OCI-LY1 (cell line): ENCODE data around the gene BCORL1.

Experiments used
- CTCF ChIP-seq: fragments of 200-600 bp; sonication (generic), shearing (Covaris generic); IDR thresholded peaks from 2 replicates; pipeline ENCODE4 v1.5.1; 2017; ENCODE audit warnings: mild to moderate bottlenecking, antibody characterized with exemption, low read length, moderate library complexity, mixed read lengths
- EZH2 ChIP-seq: fragments of 200-600 bp; sonication (generic), shearing (Covaris generic); IDR thresholded peaks from 2 replicates; pipeline ENCODE4 v1.8.0; 2017; ENCODE audit warnings: borderline replicate concordance, mixed run types, mild to moderate bottlenecking, antibody characterized with exemption, low read length, moderate library complexity, mixed read lengths

DNA sequence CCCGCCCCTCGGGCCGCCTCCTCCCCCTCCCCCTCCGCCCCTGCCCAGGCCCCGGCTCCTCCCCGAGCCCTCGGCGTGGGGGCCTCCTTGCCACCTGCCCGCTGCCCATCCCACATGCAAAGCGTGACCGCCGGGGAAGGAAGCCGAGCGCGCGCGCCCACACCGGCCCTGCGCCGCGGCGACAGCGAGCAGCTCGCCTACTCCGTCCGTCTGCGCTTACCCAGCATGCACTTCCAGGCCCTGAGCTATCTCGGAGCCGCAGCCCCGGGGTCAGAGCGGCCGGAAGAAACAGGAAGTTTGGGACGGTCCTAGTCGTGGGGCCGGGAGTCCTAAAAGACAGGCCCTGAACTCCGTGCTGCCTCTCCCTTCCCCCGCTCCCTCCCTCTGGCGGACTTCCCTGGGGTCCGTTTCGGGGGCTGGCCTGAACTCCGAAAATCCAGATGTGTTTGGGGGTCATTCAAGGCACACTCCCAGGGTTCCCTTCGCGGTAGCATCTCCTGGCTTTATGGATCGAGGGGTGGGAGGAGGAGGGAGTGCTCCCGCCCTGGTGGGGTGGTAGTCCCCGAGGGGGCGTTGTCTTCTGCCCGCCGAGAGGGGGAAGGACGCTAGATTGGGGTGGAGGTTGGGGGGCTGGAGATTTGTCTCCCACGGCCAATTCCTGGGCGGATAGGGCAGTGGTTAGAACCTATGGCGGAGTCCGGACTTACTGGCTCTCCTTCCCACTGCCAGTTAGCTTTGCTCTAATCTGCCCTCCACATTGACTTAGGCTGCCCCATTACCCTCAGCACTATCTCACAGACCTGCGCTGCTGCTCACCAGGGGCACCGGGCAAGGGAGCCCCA, 25.0 kb upstream of the BCORL1 start:
- TF ChIP-seq CTCF (no peak), EZH2 (no peak)
